Activated CD4-positive, alpha-beta T cell treated with anti-CD3 and anti-CD28 coated beads for 1 hour (primary cell): ENCODE measurements around the gene SLC2A4RG.
A peak's percentile ranks its signal among the peaks of the same experiment; 100 is the strongest.

Source experiments
- DNase-seq: peaks from one replicate; pipeline ENCODE4 v3.0.0-alpha.2; 2020

Gene SLC2A4RG

GRCh38 chr20:63700199-63701050 is 39.2 kb upstream of the SLC2A4RG start:
- no peak for DNase-seq

GRCh38 chr20:63701051-63701328 is 38.6 kb upstream of the SLC2A4RG start:
- no peak for DNase-seq

- no peak for DNase-seq
These were observed 38.1 kb upstream of the SLC2A4RG start for GRCh38 chr20:63701329-63702035.

- DNase-seq, result no peak
These were observed 37.4 kb upstream of the SLC2A4RG start for GRCh38 chr20:63702036-63702665.

GRCh38 chr20:63702751-63703470 is 36.7 kb upstream of the SLC2A4RG start:
- DNase-seq, result no peak

- no peak for DNase-seq
These were observed 36.1 kb upstream of the SLC2A4RG start for GRCh38 chr20:63703471-63703975.

GRCh38 chr20:63703976-63704748 is 35.4 kb upstream of the SLC2A4RG start:
- DNase-seq, result no peak

GRCh38 chr20:63704749-63705117 is 34.8 kb upstream of the SLC2A4RG start:
- DNase-seq, result no peak

- DNase-seq, result no peak
These were observed 34.1 kb upstream of the SLC2A4RG start for GRCh38 chr20:63705232-63706026.

GRCh38 chr20:63706027-63706695 is 33.4 kb upstream of the SLC2A4RG start:
- DNase-seq, result no peak

- DNase-seq, result peak; percentile 38
These were observed 32.6 kb upstream of the SLC2A4RG start for GRCh38 chr20:63706852-63707557.

GRCh38 chr20:63707558-63708300 is 31.8 kb upstream of the SLC2A4RG start, which contains the start of the genes ARFRP1 and ZGPAT:
TSS of gene ARFRP1 (minus strand) at chr20:63707976. CDS start at chr20:63707091, 885 bp downstream.
TSS of gene ZGPAT (plus strand) at chr20:63708039. CDS start at chr20:63708581, 542 bp downstream.
- DNase-seq, result peak; percentile 81

- DNase-seq, result peak; percentile 8
These were observed 31.1 kb upstream of the SLC2A4RG start for GRCh38 chr20:63708301-63709148.

GRCh38 chr20:63709149-63709527 is 30.4 kb upstream of the SLC2A4RG start:
- DNase-seq, result no peak

- no peak for DNase-seq
These were observed 28.4 kb upstream of the SLC2A4RG start for GRCh38 chr20:63711085-63711645.

GRCh38 chr20:63712191-63712590 is 27.4 kb upstream of the SLC2A4RG start:
- DNase-seq, result no peak

GRCh38 chr20:63714858-63715257 is 24.7 kb upstream of the SLC2A4RG start:
- DNase-seq, result no peak

GRCh38 chr20:63718996-63719395 is 20.6 kb upstream of the SLC2A4RG start:
- DNase-seq, result no peak
